ENCODE data around the gene EPS15.

DNA sequence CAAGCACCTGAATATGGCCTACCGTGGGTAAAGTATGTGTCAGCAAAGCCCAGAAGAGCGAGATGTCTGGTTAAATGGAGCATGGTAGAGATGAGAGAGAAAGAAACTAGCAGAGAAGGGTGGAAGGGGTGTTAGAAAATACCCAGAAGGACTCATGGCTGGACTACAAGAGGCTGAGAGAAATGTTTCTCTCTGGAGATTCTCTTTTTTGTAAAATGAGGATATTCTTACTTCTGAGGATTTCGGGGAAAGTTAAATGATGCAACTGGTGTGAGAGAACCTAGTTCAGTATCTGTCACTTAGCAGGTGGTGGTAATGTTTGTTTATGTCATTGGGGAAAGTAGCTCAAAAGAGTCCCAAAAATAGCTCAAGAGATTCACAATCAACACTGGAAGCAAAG is 7.2 kb upstream of the EPS15 start:
- TF ChIP-seq EZH2 (IDR thresholded peaks at IDR 0.05; ENCODE audit: insufficient read depth, poor library complexity, severe bottlenecking): no peak
- TF ChIP-seq EZH2phosphoT487 (IDR thresholded peaks at IDR 0.05; ENCODE audit: insufficient read depth, low read depth): no peak

All from GM23248 (cell line).